IMR-90 (cell line): ENCODE results near the gene ALOX15B.

ENCODE experiments used
- BHLHE40 ChIP-seq: fragments of 150-350 bp; IDR thresholded peaks from 2 replicates; pipeline ENCODE4 v1.6.1; 2016; ENCODE audit warnings: mild to moderate bottlenecking, low read depth, low read length
- CEBPB ChIP-seq: IDR thresholded peaks from 2 replicates; pipeline ENCODE4 v1.6.1; 2012; ENCODE audit warnings: low read depth, low read length, improper control_type of control experiment
- CHD1 ChIP-seq: IDR thresholded peaks from 2 replicates; pipeline ENCODE4 v1.6.1; 2012; ENCODE audit warnings: low read depth, low read length, improper control_type of control experiment
- CTCF ChIP-seq: conservative IDR thresholded peaks from 2 replicates; pipeline ENCODE4 v1.5.1; 2012; ENCODE audit warnings: mild to moderate bottlenecking, low read depth, low read length, improper control_type of control experiment
- ELK1 ChIP-seq: fragments of 150-350 bp; IDR thresholded peaks from 2 replicates; pipeline ENCODE4 v1.6.1; 2016; ENCODE audit warnings: low read depth, mild to moderate bottlenecking, low read length, moderate library complexity, borderline replicate concordance
- FOS ChIP-seq: fragments of 150-350 bp; IDR thresholded peaks from 2 replicates; pipeline ENCODE4 v1.6.1; 2016; ENCODE audit warnings: low read depth, low read length
- MAFK ChIP-seq: IDR thresholded peaks from 2 replicates; pipeline ENCODE4 v1.6.1; 2012; ENCODE audit warnings: low read depth, low read length, improper control_type of control experiment
- MAZ ChIP-seq: IDR thresholded peaks from 2 replicates; pipeline ENCODE4 v1.6.1; 2012; ENCODE audit warnings: low read depth, mild to moderate bottlenecking, low read length, improper control_type of control experiment, moderate library complexity, borderline replicate concordance
- MXI1 ChIP-seq: IDR thresholded peaks from 2 replicates; pipeline ENCODE4 v1.6.1; 2012; ENCODE audit warnings: low read depth, mild to moderate bottlenecking, low read length, moderate library complexity, borderline replicate concordance
- POLR2A ChIP-seq: IDR thresholded peaks from 2 replicates; pipeline ENCODE4 v1.6.1; 2012; ENCODE audit warnings: mild to moderate bottlenecking, low read depth, low read length
- RAD21 ChIP-seq: IDR thresholded peaks from 2 replicates; pipeline ENCODE4 v1.6.1; 2012; ENCODE audit warnings: low read length, improper control_type of control experiment
- RFX5 ChIP-seq: IDR thresholded peaks from 2 replicates; pipeline ENCODE4 v1.8.0; 2012; ENCODE audit warnings: low read depth, mild to moderate bottlenecking, low read length, moderate library complexity
- SMC3 ChIP-seq: fragments of 150-350 bp; IDR thresholded peaks from 2 replicates; pipeline ENCODE4 v1.6.1; 2016; ENCODE audit warnings: low read depth, mild to moderate bottlenecking, antibody characterized with exemption, low read length, moderate library complexity
- USF2 ChIP-seq: fragments of 150-350 bp; IDR thresholded peaks from 2 replicates; pipeline ENCODE4 v1.6.1; 2017; ENCODE audit warnings: mild to moderate bottlenecking, antibody characterized with exemption, low read length, low read depth

- TF ChIP-seq RAD21 (no peak), RFX5 (no peak), CTCF (no peak), CEBPB (no peak), POLR2A (no peak), MXI1 (no peak), SMC3 (no peak), MAFK (no peak), USF2 (no peak), CHD1 (no peak), BHLHE40 (no peak), FOS (no peak), ELK1 (no peak), MAZ (no peak)
Measured at GRCh38 chr17:8096541-8096940, 57.7 kb downstream of the ALOX15B start.
